HG03095 (cell line): ENCODE results near the gene ZFYVE16.
"Not testable (repeated sequence)": the region's sequence is repeated elsewhere in the genome, so short reads cannot be mapped to it uniquely, and the experiment has no call there.

Experiments
- ATAC-seq: cut with Tn5 transposase; IDR thresholded peaks from one replicate; pipeline ENCODE4 v1.9.1; 2021; ENCODE audit warnings: moderate library complexity; ENCODE audit not compliant: unreplicated experiment

Gene ZFYVE16

GRCh38 chr5:80409367-80409966, 1.6 kb downstream of the ZFYVE16 start:
- ATAC-seq = no peak

GRCh38 chr5:80411589-80412219, 3.8 kb downstream of the ZFYVE16 start:
- ATAC-seq = no peak

DNA sequence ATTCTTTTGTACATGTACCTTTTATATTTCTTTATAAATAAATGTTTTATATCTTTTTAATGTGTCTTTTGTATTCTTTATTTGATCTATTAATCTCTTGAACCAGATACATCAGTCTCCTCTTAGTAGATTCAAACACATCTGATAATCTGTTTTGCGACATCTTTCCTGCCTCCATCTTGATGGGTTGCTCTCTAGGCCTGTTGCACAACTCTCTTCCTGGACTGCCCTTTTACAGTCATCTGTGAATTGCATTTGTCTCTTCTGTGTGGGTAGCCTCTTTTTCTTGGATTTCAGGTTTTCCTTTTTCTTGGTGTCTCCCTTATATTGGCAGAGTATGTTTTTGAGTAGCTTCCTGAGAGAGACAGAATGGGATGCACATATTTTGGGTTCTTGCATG, 6.2 kb downstream of the ZFYVE16 start:
- ATAC-seq = no peak

DNA sequence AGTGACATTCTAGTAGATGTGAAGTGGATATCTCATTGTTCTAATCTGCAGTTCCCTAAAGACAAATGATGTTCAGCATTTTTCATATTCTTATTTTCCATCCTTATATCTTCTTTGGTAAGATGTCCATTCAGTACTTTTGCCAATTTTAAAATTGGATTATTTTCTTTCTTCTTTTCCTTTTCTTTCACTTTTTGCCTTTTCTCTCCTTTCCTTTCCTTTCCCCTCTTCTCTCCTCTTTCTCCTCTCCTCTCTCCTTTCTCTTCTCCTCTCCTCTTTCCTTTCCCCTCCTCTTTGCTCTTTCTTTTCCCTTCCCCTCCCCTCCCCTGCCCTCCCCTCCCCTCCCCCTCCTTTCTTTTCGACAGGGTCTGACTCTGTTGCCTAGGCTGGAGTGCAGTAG, 10.1 kb downstream of the ZFYVE16 start:
- no peak for ATAC-seq

GRCh38 chr5:80424365-80424764, 16.5 kb downstream of the ZFYVE16 start:
- ATAC-seq = not testable (repeated sequence)

DNA sequence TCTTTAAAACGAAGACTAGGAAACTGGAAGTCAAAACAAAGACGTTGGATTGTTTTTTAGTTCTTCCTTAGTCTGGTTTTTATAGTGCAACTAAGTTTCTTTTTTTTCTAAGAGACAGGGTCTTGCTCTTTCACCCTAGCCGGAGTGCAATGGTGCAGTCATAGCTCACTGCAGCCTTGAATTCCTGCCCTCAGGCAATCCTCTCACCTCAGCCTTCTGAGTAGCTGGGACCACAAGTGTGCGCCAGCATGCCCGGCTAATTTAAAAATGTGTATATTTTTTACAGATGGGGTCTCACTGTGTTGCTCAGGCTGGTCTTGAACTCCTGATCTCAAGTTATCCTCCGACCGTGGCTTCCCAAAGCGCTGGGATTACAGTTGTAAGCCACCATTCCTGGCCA, 27.6 kb downstream of the ZFYVE16 start:
- no peak for ATAC-seq

GRCh38 chr5:80437326-80437725, 29.5 kb downstream of the ZFYVE16 start:
- ATAC-seq = no peak

DNA sequence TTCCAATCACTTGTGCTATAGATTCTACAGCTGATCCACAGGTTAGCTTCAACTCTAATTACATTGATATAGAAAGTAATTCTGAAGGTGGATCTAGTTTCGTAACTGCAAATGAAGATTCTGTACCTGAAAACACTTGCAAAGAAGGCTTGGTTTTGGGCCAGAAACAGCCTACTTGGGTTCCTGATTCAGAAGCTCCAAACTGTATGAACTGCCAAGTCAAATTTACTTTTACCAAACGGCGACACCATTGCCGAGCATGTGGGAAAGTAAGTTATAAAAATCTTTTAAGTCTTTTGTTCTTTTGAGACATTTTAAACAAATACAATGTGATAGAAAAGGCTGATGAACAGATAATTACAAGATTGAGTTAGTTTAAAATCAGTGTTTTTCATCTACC, 30.9 kb downstream of the ZFYVE16 start:
- ATAC-seq = no peak

GRCh38 chr5:80439213-80439612, 31.3 kb downstream of the ZFYVE16 start:
- ATAC-seq = no peak

GRCh38 chr5:80442742-80443141, 34.9 kb downstream of the ZFYVE16 start:
- ATAC-seq = no peak

DNA sequence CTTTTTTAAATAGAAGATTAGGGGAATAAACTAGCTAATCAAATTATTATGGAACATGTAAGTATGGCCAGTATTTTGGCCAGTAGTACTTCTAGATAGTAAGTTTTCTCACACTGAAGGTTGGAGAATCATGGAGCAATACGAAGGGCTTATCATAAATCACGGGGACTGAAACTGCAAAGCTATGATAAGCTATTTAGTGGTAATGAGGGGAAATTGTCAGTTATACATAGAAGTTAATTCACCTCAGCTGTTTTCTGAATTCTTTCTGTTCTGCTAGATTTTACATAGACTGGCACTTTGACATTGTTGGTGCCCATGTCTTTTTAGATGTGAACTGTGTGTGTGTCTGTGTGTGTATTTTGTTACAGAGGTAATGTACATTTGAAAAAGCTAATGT, 45.5 kb downstream of the ZFYVE16 start:
- ATAC-seq = no peak

DNA sequence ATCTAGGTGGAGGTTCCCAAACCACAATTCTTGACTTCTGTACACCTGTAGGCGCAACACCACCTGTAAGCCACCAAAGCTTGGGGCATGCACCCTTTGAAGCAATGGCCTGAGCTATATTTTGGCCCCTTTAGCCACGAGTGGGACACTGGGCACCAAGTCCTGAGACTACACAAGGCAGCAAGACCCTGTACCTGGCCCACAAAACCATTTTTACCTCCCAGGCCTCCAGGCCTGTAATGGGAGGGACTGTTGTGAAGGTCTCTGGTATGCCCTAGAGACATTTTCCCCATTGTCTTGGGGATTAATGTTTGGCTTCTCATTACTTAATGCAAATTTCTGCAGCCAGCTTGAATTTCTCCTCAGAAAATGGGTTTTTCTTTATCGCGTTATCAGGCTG, 55.4 kb downstream of the ZFYVE16 start:
- no peak for ATAC-seq

- no peak for ATAC-seq
Observed at GRCh38 chr5:80466669-80467485, 59.0 kb downstream of the ZFYVE16 start.

DNA sequence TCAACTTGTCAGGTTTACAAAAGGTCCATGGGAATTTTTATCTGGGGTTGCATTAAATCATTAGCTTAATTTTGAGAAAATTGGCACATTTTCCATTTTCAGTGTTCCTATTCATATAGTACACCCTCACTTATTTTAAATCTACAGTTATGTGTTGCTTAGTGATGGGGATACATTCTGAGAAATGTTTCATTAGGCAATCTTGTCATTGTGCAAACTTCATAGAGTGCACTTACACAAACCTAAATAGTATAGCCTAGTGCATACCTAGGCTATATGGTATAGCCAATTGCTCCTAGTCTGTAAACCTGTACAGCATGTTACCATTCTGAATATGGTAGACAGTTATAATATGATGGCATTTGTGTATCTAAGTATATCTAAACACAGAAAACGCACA, 60.3 kb downstream of the ZFYVE16 start:
- no peak for ATAC-seq

- ATAC-seq = not testable (repeated sequence)
Observed at GRCh38 chr5:80470631-80471030, 62.8 kb downstream of the ZFYVE16 start.

DNA sequence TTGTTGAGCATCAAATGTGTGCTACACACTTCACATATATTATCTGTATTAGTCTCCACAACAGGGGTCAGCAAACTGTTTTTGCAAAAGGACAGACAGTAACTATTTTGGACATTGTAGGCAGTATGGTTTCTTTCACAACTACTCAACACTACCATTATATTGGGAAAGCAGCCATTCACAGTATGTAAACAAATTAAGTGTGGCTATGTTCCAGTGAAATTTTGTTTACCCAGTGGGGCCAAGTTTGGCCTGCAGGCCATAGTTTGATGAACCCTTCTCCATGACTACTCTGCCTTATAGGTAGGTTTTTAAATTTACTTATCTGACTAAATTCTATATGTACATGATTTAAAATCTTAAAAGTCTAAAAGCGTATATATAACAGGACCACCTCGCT, 67.1 kb downstream of the ZFYVE16 start:
- no peak for ATAC-seq

GRCh38 chr5:80479713-80480112, 71.8 kb downstream of the ZFYVE16 start:
- no peak for ATAC-seq

GRCh38 chr5:80480354-80480753, 72.5 kb downstream of the ZFYVE16 start:
- ATAC-seq = no peak

DNA sequence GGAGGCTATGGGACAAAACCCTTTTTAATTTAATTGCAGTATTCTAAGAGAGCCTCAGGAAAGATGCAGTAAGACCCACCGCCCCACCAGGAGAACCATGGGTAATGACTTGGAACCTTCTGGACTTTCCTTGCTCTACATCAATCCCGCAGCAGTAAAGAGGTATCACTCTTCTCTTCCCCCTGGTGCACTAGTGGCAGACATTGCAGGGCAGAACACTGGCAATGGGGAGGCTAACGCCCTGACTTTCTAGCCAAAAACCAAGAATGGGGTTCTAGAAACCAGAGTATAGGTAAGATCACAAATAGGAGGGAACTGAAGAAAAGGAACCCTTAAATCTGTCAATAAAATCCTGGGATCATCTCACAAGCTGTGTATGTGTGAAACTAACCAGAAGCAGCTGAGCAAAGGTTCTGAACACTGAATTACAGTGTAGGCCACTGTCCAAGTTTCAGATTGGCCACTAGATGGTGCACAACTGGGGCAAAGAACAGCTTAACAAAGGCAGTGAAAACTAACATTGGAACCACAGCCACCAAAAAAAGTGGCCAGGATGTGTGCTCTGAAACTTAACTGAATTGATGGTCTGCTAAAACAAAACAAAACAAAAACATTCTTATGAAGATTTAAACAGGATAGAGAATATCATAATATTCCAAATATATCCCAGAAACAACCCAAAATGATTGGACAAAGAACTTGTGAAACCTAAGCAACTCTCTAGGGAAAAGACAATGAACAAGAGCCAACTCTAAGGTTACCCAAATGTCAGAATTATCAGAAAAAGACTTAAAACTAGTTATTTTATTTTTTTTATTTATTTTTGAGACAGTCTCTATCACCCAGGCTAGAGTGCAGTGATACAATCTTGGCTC, 73.4 kb downstream of the ZFYVE16 start:
- peak; percentile 63 for ATAC-seq

DNA sequence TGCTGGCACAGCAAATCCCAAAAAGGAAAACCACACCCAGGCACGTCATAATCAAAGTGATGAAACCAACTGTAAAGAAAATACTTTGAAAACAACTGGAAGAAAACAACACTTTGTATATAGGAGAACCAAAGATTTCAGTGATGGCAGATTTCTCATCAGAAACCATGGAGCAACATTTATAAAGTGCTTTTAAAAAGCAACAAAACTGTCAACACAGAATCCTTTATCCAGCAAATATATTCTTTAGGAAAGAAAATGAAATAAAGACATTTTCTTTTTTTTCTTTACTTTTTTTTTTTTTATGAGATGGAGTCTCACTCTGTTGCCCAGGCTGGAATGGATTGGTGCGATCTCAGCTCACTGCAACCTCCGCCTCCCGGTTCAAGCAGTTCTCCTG, 74.7 kb downstream of the ZFYVE16 start:
- ATAC-seq = no peak

DNA sequence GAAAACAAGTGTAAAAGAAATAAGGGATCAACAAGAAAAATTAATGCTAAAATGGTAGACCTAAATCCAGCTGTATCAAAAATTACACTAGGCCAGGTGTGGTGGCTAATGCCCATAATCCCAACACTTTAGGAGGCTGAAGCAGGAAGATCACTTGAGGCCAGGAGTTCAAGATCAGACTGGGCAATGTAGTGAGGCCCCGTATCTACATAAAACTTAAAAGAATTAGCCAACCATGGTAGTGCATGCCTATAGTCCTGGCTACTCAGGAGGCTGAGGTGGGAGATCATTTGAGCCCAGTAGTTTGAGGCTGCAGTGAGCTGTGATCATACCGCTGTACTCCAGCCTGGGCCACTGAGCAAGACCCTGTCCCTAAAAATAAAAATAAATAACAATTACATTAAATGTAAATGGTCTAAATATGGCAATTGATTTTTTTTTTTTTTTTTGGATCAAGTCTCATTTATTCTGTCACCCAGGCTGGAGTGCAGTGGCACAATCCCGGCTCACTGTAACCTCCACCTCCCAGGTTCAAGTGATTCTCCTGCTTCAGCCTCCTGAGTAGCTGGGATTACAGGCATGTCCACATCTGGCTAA, 75.9 kb downstream of the ZFYVE16 start:
- no peak for ATAC-seq
